ENCODE data around the gene SIGLEC14.
"Not testable (repeated sequence)": the region's sequence is repeated elsewhere in the genome, so short reads cannot be mapped to it uniquely, and the experiment has no call there.

Gene SIGLEC14, protein sequence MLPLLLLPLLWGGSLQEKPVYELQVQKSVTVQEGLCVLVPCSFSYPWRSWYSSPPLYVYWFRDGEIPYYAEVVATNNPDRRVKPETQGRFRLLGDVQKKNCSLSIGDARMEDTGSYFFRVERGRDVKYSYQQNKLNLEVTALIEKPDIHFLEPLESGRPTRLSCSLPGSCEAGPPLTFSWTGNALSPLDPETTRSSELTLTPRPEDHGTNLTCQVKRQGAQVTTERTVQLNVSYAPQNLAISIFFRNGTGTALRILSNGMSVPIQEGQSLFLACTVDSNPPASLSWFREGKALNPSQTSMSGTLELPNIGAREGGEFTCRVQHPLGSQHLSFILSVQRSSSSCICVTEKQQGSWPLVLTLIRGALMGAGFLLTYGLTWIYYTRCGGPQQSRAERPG

DNA sequence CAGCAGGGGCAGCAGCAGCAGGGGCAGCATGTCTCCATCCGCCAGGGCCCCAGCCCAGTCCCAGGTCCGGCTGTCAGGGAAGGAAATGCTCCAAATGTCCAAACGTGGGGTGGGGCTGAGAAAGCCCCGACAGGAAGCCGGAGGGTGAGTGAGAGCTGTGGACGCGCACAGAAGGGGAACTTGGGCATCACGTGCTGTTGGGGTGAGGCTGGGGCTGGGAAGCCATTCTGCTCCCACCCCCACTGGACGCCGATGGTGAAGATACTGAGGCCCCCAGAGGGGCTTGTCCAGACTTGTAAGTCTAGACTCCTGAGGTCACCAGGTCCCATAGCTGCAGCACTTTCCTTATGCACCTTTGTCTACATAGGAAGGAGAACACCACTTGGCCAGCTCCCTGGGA is at the start of gene SIGLEC14:
TSS of gene SIGLEC14 (minus strand) at position 96 of the 400 bp plus-strand sequence. CDS start at position 30, 66 bp downstream.
- TF ChIP-seq, protein P1, sequence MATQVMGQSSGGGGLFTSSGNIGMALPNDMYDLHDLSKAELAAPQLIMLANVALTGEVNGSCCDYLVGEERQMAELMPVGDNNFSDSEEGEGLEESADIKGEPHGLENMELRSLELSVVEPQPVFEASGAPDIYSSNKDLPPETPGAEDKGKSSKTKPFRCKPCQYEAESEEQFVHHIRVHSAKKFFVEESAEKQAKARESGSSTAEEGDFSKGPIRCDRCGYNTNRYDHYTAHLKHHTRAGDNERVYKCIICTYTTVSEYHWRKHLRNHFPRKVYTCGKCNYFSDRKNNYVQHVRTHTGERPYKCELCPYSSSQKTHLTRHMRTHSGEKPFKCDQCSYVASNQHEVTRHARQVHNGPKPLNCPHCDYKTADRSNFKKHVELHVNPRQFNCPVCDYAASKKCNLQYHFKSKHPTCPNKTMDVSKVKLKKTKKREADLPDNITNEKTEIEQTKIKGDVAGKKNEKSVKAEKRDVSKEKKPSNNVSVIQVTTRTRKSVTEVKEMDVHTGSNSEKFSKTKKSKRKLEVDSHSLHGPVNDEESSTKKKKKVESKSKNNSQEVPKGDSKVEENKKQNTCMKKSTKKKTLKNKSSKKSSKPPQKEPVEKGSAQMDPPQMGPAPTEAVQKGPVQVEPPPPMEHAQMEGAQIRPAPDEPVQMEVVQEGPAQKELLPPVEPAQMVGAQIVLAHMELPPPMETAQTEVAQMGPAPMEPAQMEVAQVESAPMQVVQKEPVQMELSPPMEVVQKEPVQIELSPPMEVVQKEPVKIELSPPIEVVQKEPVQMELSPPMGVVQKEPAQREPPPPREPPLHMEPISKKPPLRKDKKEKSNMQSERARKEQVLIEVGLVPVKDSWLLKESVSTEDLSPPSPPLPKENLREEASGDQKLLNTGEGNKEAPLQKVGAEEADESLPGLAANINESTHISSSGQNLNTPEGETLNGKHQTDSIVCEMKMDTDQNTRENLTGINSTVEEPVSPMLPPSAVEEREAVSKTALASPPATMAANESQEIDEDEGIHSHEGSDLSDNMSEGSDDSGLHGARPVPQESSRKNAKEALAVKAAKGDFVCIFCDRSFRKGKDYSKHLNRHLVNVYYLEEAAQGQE (IDR thresholded peaks at IDR 0.05; ENCODE audit: low read depth): not testable (repeated sequence)
- TF ChIP-seq RAD21 (IDR thresholded peaks at IDR 0.05; ENCODE audit: low read depth); TEAD4 (IDR thresholded peaks at IDR 0.05): not testable (repeated sequence)

DNA sequence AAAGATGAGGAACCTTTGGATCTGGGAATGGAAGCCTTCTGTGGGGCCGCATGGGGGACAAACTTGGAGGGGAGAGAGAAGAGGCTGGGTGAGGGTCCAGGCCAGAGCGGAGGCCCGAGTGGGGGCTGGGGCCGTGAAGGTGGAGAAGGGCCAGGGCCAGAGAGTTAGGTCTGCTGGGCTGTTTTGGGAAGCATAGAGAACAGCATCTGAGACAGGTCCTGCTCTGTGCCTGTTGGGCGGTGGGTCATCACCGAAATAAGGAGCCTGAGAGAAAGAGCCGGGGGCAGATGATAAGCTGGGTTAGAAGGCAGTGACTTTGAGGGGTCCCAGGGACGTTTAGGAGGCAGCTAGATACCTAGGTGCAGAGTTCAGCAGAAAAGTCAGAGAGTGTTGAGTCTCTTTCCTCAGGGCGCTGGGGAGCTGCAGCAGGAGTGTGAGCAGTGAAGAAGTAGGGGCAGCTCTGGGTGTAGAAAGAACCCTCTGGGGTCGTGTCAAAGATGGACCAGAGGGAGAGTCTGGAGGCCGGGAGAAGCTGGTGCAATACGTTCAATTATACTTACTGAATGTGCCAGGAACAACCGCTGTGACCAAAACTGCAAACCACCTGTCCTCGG is 49.2 kb upstream of the SIGLEC14 start:
- TF ChIP-seq FOXM1 (IDR thresholded peaks at IDR 0.05; ENCODE audit: borderline replicate concordance, low read depth): no peak
- no peak for TF ChIP-seq YY1 (IDR thresholded peaks at IDR 0.05; ENCODE audit: low read depth)
- no peak for TF ChIP-seq NFIC (IDR thresholded peaks at IDR 0.05)
- no peak for TF ChIP-seq ZBTB7A (IDR thresholded peaks at IDR 0.05; ENCODE audit: low read depth)
- no peak for TF ChIP-seq EGR1 (IDR thresholded peaks at IDR 0.05)
- TF ChIP-seq, protein P2, sequence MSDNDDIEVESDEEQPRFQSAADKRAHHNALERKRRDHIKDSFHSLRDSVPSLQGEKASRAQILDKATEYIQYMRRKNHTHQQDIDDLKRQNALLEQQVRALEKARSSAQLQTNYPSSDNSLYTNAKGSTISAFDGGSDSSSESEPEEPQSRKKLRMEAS (IDR thresholded peaks at IDR 0.05): no peak
- no peak for TF ChIP-seq CREB1 (IDR thresholded peaks at IDR 0.05; ENCODE audit: low read depth)
- TF ChIP-seq CEBPB (IDR thresholded peaks at IDR 0.05): no peak
- TF ChIP-seq, protein P1 (IDR thresholded peaks at IDR 0.05; ENCODE audit: low read depth): no peak
- no peak for TF ChIP-seq RAD21 (IDR thresholded peaks at IDR 0.05; ENCODE audit: low read depth)
- TF ChIP-seq, protein P3, sequence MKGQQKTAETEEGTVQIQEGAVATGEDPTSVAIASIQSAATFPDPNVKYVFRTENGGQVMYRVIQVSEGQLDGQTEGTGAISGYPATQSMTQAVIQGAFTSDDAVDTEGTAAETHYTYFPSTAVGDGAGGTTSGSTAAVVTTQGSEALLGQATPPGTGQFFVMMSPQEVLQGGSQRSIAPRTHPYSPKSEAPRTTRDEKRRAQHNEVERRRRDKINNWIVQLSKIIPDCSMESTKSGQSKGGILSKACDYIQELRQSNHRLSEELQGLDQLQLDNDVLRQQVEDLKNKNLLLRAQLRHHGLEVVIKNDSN (IDR thresholded peaks at IDR 0.05): no peak
- TF ChIP-seq TAF1 (IDR thresholded peaks at IDR 0.05; ENCODE audit: low read depth): no peak

DNA sequence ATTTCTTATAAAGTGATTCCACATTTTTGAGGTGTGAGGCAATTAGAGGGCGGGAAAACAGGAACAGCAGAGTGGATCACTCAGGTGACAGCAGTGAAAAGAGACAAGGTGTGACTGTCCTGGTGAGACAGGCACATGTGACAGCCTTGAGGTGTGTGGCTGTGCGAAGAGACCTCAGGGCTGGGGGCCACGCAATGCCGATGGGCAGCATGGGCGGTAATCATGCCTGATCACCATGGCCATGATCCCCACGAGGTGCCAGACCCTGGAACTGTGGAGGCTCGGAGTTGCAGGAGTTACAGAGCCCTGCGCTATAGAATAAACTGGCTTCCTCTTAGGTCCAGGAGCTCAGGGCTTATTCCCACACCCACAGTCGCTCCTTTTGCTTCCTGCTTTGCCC is 48.5 kb upstream of the SIGLEC14 start:
- TF ChIP-seq EGR1 (IDR thresholded peaks at IDR 0.05): no peak
- no peak for TF ChIP-seq ZBTB7A (IDR thresholded peaks at IDR 0.05; ENCODE audit: low read depth)
- TF ChIP-seq TEAD4 (IDR thresholded peaks at IDR 0.05): no peak
- TF ChIP-seq, protein P1 (IDR thresholded peaks at IDR 0.05; ENCODE audit: low read depth): no peak
- no peak for TF ChIP-seq TCF12 (IDR thresholded peaks at IDR 0.05; ENCODE audit: low read depth)
- no peak for TF ChIP-seq YY1 (IDR thresholded peaks at IDR 0.05; ENCODE audit: low read depth)
- TF ChIP-seq TAF1 (IDR thresholded peaks at IDR 0.05; ENCODE audit: low read depth): no peak
- TF ChIP-seq, protein P2 (IDR thresholded peaks at IDR 0.05): no peak
- no peak for TF ChIP-seq CREB1 (IDR thresholded peaks at IDR 0.05; ENCODE audit: low read depth)
- no peak for TF ChIP-seq RAD21 (IDR thresholded peaks at IDR 0.05; ENCODE audit: low read depth)
- no peak for TF ChIP-seq FOXM1 (IDR thresholded peaks at IDR 0.05; ENCODE audit: borderline replicate concordance, low read depth)
- TF ChIP-seq, protein P3 (IDR thresholded peaks at IDR 0.05): no peak
- no peak for TF ChIP-seq EP300 (IDR thresholded peaks at IDR 0.05; ENCODE audit: borderline replicate concordance)
- TF ChIP-seq NFIC (IDR thresholded peaks at IDR 0.05): no peak
- TF ChIP-seq CEBPB (IDR thresholded peaks at IDR 0.05): no peak

Measured in Ishikawa (cell line).